ENCODE data around the gene ADAM21.
"Not testable (repeated sequence)": the region's sequence is repeated elsewhere in the genome, so short reads cannot be mapped to it uniquely, and the experiment has no call there.

ADAM21 gene

GRCh38 chr14:70451874-70452273, at the start of gene ADAM21:
Gene ADAM21, plus strand, starts transcription at chr14:70452174. Its CDS starts 5,326 bp downstream, at chr14:70457500.
- Histone ChIP-seq H3K27me3 (ENCODE audit: low read depth, low read length) (no peaks in the 10 kb centered on the region), H3K79me2 (ENCODE audit: low read length) (no peaks in the 10 kb centered on the region), H3K36me3 (replicated peaks; ENCODE audit: low read depth, low read length) (no peaks in the 10 kb centered on the region), H3K4me3 (ENCODE audit: low read length) (no peak within 1 kb of the TSS), H4K20me1 (ENCODE audit: insufficient read depth, low read length) (no peaks in the 10 kb centered on the region), H3K4me2 (ENCODE audit: low read length) (no peak within 1 kb of the TSS), H2AFZ (ENCODE audit: low read depth, low read length) (no peak within 1 kb of the TSS), H3K4me1 (ENCODE audit: low read length) (no peaks in the 10 kb centered on the region), H3K27ac (ENCODE audit: low read length) (no peak within 1 kb of the TSS), H3K9ac (ENCODE audit: low read length) (no peak within 1 kb of the TSS), H3K9me3 (ENCODE audit: insufficient read depth, low read length) (no peaks in the 10 kb centered on the region)
- TF ChIP-seq EZH2phosphoT487 (IDR thresholded peaks at IDR 0.05; ENCODE audit: low read depth), result no peak
- no peak for TF ChIP-seq CTCF (IDR thresholded peaks at IDR 0.05; ENCODE audit: low read depth, low read length)

GRCh38 chr14:70403335-70403734, 48.6 kb upstream of the ADAM21 start:
- H3K79me2 ChIP-seq (ENCODE audit: low read length); H3K27me3 ChIP-seq (ENCODE audit: low read depth, low read length); H3K4me2 ChIP-seq (ENCODE audit: low read length); H2AFZ ChIP-seq (ENCODE audit: low read depth, low read length); H3K4me3 ChIP-seq (ENCODE audit: low read length); H3K36me3 ChIP-seq (replicated peaks; ENCODE audit: low read depth, low read length); H3K27ac ChIP-seq (ENCODE audit: low read length); H3K4me1 ChIP-seq (ENCODE audit: low read length); H3K9ac ChIP-seq (ENCODE audit: low read length); H3K9me3 ChIP-seq (ENCODE audit: insufficient read depth, low read length); H4K20me1 ChIP-seq (ENCODE audit: insufficient read depth, low read length): not testable (repeated sequence)
- peak; percentile 28 for TF ChIP-seq CTCF (IDR thresholded peaks at IDR 0.05; ENCODE audit: low read depth, low read length)

- not testable (repeated sequence) for H3K36me3 ChIP-seq (replicated peaks; ENCODE audit: low read depth, low read length); H3K4me1 ChIP-seq (ENCODE audit: low read length); H3K9ac ChIP-seq (ENCODE audit: low read length); H4K20me1 ChIP-seq (ENCODE audit: insufficient read depth, low read length); H3K4me3 ChIP-seq (ENCODE audit: low read length); H3K79me2 ChIP-seq (ENCODE audit: low read length); H3K27me3 ChIP-seq (ENCODE audit: low read depth, low read length); H3K4me2 ChIP-seq (ENCODE audit: low read length); H3K27ac ChIP-seq (ENCODE audit: low read length); H3K9me3 ChIP-seq (ENCODE audit: insufficient read depth, low read length); H2AFZ ChIP-seq (ENCODE audit: low read depth, low read length)
Observed at GRCh38 chr14:70406216-70406615, 45.8 kb upstream of the ADAM21 start.

- H3K36me3 ChIP-seq (replicated peaks; ENCODE audit: low read depth, low read length), result no peaks in the 10 kb centered on the region
- H2AFZ ChIP-seq (ENCODE audit: low read depth, low read length), result no peak overlapping the region
- H3K4me3 ChIP-seq (ENCODE audit: low read length), result no peak overlapping the region
- no peak overlapping the region for H3K9ac ChIP-seq (ENCODE audit: low read length)
- H4K20me1 ChIP-seq (ENCODE audit: insufficient read depth, low read length), result no peaks in the 10 kb centered on the region
- H3K4me2 ChIP-seq (ENCODE audit: low read length), result no peak overlapping the region
- H3K79me2 ChIP-seq (ENCODE audit: low read length), result no peaks in the 10 kb centered on the region
- no peaks in the 10 kb centered on the region for H3K9me3 ChIP-seq (ENCODE audit: insufficient read depth, low read length)
- H3K27ac ChIP-seq (ENCODE audit: low read length), result no peak overlapping the region
- no peaks in the 10 kb centered on the region for H3K4me1 ChIP-seq (ENCODE audit: low read length)
- H3K27me3 ChIP-seq (ENCODE audit: low read depth, low read length), result no peaks in the 10 kb centered on the region
- TF ChIP-seq CTCF (IDR thresholded peaks at IDR 0.05; ENCODE audit: low read depth, low read length), result no peak
- TF ChIP-seq EZH2phosphoT487 (IDR thresholded peaks at IDR 0.05; ENCODE audit: low read depth), result no peak
Observed at GRCh38 chr14:70407621-70408020, 44.4 kb upstream of the ADAM21 start.

GRCh38 chr14:70415788-70416187, 36.2 kb upstream of the ADAM21 start:
- Histone ChIP-seq H3K27me3 (ENCODE audit: low read depth, low read length) (no peaks in the 10 kb centered on the region), H3K9ac (ENCODE audit: low read length) (no peak overlapping the region), H4K20me1 (ENCODE audit: insufficient read depth, low read length) (no peaks in the 10 kb centered on the region), H3K9me3 (ENCODE audit: insufficient read depth, low read length) (no peaks in the 10 kb centered on the region), H3K79me2 (ENCODE audit: low read length) (no peaks in the 10 kb centered on the region), H3K4me3 (ENCODE audit: low read length) (no peak overlapping the region), H3K27ac (ENCODE audit: low read length) (no peak overlapping the region), H3K36me3 (replicated peaks; ENCODE audit: low read depth, low read length) (no peaks in the 10 kb centered on the region), H3K4me1 (ENCODE audit: low read length) (0 out of 2 replicates have a peak, but pooled peaks cover 3% of the 10 kb centered on the region), H3K4me2 (ENCODE audit: low read length) (peak overlapping the region; percentile 26), H2AFZ (ENCODE audit: low read depth, low read length) (no peak overlapping the region)
- TF ChIP-seq CTCF (IDR thresholded peaks at IDR 0.05; ENCODE audit: low read depth, low read length) (no peak), EZH2phosphoT487 (IDR thresholded peaks at IDR 0.05; ENCODE audit: low read depth) (no peak)
